NCI-H1694 (cell line): ENCODE measurements around the gene LAMC1.

Source experiments
- DNase-seq: peaks from one replicate; lab custom pipeline; 2025; lab: John Stamatoyannopoulos, UW

The LAMC1 gene

DNA sequence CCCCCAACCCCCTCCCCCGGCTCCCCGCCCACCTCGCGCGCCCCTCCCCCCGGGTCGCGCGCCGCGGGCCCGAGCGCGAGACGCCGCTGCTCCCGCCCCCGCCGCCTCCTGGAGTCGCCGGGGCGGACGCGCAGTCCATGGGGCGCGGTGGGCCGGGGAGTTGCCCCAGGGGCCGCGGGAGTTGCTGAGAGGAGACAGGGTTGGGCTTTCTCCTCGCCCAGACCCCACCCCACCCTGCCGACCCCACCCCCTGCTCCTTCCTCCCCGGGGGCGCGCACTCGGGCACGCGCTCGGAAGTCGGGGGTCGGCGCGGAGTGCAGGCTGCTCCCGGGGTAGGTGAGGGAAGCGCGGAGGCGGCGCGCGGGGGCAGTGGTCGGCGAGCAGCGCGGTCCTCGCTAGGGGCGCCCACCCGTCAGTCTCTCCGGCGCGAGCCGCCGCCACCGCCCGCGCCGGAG lies at the start of gene LAMC1:
Gene LAMC1 (plus strand): TSS at position 275 of the 455 bp plus-strand sequence. CDS start 297 bp downstream, outside the sequence.
- peak; percentile 73 for DNase-seq

DNA sequence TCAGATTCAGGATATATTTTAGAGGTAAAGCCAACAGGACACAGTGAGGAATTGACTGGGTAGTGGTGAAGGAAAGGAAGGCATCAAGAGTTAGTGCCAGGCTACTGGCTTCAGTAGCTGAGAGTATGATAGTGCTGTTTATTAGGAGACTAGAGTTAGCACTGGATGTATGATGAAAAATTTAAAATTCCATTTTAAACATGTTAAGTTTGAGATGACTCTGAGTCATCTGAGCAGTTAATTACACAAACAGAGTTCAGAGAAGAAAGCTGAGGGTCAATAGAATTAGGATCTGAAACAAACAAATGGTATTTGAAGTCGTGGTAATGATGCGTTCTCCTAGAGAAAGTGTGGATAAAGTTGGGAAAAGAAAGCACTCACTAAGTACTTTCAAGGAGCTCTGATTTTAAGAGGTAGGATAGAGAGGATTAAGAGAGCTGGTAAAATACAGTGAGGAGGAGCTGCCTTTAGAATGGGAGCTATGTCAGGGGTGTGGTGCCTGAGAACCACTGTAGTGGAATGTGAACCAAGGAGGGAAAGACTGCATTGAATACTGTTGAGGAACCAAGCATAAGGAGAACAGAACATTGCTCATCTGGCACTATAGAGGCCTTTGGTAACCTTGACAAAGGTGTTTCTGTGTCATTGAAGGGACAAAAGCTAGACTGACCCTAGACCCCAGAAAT lies 48.6 kb upstream of the LAMC1 start:
- DNase-seq, result no peak

DNA sequence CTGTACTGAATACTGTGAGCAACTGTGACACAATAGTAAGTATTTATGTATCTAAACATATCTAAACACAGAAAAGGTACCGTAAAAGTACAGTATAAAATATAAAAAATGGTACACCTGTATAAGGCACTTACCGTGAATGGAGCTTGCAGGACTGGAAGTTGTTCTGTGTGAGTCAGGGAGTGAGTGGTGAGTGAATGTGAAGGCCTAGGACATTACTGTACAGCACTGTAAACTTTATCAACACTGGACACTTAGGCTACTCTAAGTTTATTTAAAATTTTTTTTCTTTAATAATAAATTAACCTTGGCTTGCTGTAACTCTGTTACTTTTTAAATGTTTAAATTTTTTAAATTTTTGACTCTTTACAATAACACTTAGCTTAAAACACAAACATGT lies 45.7 kb upstream of the LAMC1 start:
- DNase-seq, result no peak

DNA sequence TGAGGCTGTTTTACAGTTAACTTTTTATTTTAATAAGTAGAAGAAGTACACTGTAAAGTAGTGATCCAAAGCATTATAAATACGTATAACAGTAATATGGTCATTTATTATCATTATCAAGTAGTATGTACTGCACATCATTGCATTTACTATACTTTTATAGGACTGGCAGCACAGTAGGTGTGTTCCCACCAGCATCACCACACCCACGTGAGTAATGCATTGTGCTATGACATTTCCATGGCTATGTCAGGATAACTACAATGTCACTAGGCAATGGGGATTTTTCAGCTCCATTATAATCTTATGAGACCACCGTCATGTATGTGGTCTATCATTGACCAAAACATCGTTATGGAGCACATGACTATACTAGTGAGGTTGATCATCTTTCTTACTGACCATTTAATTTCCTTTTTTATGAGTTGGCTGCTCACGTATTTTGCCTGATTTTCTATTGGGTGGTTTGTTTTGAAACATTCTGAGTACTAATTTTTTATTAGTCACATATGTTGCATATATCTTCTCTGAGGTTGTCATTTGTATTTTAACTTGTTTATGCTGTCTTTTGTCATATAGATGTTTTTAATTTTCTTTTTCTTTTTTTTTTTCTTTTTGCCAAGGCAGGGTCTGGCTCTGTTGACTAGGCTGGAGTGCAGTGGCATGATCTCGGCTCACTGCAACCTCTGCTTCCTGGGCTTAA lies 44.9 kb upstream of the LAMC1 start:
- DNase-seq, result no peak

- DNase-seq, result no peak
Measured at GRCh38 chr1:182984138-182984537, 39.1 kb upstream of the LAMC1 start.

DNA sequence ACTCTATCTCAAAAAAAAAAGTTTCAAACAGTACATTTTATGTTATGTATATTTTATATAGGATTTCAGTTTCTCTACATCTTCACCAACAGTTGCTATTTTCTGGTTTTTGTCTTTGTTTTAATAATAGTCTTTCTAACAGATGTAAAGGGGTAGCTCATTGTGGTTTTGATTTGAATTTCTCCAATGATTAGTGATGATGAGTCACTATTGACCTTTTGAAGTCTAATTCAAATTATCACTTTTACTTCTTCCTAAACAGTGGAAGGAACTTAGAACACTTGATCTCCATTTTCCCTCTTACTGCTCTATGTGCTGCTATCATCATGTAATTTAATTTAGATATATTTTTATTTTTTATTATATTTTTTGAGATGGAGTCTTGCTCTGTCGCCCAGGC lies 38.6 kb upstream of the LAMC1 start:
- DNase-seq, result no peak

DNA sequence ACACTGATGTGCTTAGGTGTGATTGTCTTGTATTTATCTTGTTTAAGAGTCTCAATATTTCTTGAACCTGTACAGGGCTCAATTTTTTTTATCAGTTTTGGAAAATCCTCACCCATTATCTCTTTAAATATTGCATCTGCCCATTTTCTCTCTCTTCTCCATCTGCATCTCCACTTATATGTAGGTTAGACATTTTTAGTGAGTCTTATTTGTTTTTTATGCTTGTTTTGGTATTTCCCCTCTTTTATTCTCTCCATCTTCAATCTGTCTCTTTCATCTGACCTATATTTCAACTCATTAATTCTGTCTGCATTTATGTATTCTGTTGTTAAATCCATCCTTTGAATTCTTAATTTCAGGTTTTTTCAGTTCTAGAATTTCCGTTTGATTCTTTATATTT lies 37.3 kb upstream of the LAMC1 start:
- DNase-seq, result no peak

GRCh38 chr1:182990413-182991144 lies 32.6 kb upstream of the LAMC1 start:
- DNase-seq, result no peak

- no peak for DNase-seq
Measured at GRCh38 chr1:182993746-182994145, 29.5 kb upstream of the LAMC1 start.

DNA sequence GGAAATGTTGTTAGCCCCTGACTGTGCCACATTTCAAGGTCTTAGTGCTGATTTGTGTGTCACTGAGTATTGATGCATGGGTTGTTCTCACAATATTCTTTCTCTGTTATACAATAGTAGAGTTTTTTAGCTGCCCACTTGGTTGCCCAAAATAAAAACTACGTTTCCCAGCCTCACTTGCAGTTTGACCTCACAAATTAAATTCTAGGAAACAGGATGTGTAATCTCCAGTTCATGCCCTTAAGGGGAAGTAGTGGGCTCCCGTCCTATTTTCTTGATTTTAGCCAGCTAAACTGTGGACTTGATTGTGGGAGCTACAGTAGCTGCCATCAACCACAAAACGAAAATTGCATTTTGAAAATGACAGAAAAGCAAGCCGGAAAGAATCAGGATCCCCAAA lies 27.3 kb upstream of the LAMC1 start:
- no peak for DNase-seq

GRCh38 chr1:182996816-182997215 lies 26.4 kb upstream of the LAMC1 start:
- no peak for DNase-seq

DNA sequence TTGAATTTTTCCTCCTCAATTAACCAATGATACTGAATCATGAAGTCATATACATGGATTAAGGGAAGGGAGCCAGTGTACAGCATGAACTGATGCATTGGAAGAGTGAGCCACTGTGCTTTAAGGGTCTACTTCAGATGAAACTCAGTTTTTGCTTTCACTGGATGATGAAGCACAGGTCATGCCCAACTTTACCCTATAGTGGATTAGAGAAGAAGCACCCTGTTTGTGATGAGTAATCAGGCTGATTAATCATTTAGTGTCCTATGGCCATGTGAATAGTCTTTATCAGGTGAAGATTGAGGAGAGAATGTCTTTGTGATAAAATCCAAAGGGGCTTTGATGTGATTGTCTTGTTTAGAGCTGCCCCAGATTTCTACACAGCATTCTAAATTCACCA lies 24.7 kb upstream of the LAMC1 start:
- no peak for DNase-seq

DNA sequence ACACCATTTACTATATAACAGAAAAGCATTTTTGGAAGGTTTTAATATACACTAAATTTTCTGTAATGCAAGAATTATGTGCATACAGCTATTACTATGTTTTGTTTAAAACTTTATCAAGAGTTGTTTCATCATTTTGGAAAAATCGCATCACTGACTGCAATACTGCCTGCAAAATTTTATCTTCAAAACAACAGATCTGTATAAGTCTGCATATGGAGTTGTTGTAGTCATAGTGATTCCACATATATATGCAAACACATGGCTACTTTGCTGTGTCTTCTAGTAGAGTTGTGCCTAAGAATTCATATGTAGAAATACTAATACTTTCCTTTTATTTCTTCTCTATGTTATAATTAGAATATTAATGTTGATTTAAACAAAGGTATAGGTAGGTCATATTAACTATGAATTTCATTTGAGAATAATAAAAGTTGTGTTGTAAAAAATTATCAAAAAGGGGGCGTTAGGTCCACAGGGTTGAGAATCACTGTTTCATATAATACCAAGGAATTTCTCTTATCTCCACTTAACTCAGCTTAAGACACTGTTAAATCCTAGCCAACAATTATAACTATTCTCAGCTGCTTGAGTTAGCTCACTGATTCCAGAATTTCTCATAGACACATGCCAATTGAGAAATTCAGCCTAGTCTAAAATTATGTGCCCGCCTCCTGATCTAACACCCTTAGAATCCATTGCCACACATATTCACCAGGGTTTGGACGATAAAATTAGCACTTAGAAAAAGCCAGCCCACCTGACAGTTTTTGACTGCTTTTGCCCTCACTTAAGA lies 22.9 kb upstream of the LAMC1 start:
- DNase-seq, result no peak

DNA sequence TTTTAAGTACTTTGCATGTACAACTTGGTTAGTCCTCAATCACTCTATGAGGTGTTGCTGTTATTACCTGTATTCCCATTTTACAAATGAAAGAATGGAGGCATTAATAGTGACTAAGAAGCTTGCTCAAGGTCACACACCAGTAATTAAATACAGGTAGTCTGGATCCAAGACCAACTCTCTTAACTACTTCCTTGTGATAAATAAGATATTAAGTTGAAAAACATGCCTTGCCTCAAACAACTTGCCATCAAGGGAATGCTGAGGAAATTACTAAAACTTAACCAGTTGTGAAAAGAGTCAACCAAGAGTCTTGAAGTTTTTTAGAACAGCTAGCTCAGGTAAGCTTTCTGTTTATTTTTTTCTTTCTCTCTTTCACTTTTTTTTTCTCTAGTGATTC lies 21.0 kb upstream of the LAMC1 start:
- no peak for DNase-seq

- no peak for DNase-seq
Measured at GRCh38 chr1:183002797-183003196, 20.4 kb upstream of the LAMC1 start.

GRCh38 chr1:183003203-183003602 lies 20.0 kb upstream of the LAMC1 start:
- DNase-seq, result no peak

- DNase-seq, result no peak
Measured at GRCh38 chr1:183004141-183004540, 19.1 kb upstream of the LAMC1 start.

GRCh38 chr1:183011859-183012258 lies 11.4 kb upstream of the LAMC1 start:
- DNase-seq, result no peak

GRCh38 chr1:183012301-183012994 lies 10.8 kb upstream of the LAMC1 start:
- no peak for DNase-seq

DNA sequence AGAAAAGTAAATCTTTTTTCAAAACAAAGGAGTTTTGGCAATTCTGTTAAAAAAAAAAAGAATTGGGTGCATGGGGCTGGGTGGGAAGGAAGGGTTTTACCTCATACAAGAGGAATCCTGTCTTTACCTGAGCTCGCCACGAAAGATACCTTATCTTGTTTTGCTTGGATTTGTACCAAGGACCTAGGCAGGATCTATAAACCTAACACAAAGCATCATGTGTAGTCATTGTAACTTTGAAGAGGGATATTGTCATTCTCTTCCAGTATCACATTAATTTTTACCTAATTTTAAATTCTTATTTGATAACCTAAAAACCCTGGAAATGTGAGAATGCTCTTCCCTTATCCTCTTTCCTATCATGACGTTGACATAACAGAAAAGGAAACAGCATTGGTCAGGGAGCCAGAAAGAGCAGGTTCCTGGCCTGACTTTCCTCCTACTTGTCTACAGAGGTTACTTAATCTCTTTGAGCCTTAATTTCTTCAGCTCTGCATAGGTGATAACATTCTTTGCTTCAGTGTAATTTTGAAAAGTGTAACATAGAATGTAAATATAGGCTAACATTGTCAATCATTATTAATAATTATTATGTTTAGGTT lies 4.0 kb upstream of the LAMC1 start:
- DNase-seq, result no peak

GRCh38 chr1:183019860-183020259 lies 3.4 kb upstream of the LAMC1 start:
- peak; percentile 41 for DNase-seq
